Measurements from ENCODE around the gene CALML5.

DNA sequence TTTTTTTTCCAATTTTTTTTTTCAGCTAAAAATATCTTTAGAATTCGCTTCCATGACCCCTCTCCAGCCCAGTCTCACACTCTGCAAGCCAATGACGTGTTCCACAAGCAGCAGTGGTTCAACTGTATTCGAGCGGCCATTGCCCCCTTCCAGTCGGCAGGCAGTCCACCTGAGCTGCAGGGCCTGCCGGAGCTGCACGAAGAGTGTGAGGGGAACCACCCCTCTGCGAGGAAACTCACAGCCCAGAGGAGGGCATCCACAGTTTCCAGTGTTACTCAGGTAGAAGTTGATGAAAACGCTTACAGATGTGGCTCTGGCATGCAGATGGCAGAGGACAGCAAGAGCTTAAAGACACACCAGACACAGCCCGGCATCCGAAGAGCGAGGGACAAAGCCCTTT lies 42.8 kb downstream of the CALML5 start:
- TF ChIP-seq NFIC (IDR thresholded peaks at IDR 0.05; ENCODE audit: borderline replicate concordance) = no peak
- TF ChIP-seq SMC3 (IDR thresholded peaks at IDR 0.05; ENCODE audit: low read depth, low read length) = no peak
- no peak for TF ChIP-seq RAD21 (IDR thresholded peaks at IDR 0.05; ENCODE audit: low read length)
- TF ChIP-seq, protein P1, sequence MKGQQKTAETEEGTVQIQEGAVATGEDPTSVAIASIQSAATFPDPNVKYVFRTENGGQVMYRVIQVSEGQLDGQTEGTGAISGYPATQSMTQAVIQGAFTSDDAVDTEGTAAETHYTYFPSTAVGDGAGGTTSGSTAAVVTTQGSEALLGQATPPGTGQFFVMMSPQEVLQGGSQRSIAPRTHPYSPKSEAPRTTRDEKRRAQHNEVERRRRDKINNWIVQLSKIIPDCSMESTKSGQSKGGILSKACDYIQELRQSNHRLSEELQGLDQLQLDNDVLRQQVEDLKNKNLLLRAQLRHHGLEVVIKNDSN (IDR thresholded peaks at IDR 0.05; ENCODE audit: borderline replicate concordance, low read depth) = no peak
- TF ChIP-seq, protein P2, sequence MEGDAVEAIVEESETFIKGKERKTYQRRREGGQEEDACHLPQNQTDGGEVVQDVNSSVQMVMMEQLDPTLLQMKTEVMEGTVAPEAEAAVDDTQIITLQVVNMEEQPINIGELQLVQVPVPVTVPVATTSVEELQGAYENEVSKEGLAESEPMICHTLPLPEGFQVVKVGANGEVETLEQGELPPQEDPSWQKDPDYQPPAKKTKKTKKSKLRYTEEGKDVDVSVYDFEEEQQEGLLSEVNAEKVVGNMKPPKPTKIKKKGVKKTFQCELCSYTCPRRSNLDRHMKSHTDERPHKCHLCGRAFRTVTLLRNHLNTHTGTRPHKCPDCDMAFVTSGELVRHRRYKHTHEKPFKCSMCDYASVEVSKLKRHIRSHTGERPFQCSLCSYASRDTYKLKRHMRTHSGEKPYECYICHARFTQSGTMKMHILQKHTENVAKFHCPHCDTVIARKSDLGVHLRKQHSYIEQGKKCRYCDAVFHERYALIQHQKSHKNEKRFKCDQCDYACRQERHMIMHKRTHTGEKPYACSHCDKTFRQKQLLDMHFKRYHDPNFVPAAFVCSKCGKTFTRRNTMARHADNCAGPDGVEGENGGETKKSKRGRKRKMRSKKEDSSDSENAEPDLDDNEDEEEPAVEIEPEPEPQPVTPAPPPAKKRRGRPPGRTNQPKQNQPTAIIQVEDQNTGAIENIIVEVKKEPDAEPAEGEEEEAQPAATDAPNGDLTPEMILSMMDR (IDR thresholded peaks at IDR 0.05) = no peak
- TF ChIP-seq POLR2AphosphoS5 (IDR thresholded peaks at IDR 0.05; ENCODE audit: low read depth, low read length) = no peak
- no peak for TF ChIP-seq SIN3A (IDR thresholded peaks at IDR 0.05; ENCODE audit: borderline replicate concordance, low read depth, low read length)
- TF ChIP-seq CHD2 (IDR thresholded peaks at IDR 0.05; ENCODE audit: low read length, partially characterized antibody) = no peak
- TF ChIP-seq, protein P3, sequence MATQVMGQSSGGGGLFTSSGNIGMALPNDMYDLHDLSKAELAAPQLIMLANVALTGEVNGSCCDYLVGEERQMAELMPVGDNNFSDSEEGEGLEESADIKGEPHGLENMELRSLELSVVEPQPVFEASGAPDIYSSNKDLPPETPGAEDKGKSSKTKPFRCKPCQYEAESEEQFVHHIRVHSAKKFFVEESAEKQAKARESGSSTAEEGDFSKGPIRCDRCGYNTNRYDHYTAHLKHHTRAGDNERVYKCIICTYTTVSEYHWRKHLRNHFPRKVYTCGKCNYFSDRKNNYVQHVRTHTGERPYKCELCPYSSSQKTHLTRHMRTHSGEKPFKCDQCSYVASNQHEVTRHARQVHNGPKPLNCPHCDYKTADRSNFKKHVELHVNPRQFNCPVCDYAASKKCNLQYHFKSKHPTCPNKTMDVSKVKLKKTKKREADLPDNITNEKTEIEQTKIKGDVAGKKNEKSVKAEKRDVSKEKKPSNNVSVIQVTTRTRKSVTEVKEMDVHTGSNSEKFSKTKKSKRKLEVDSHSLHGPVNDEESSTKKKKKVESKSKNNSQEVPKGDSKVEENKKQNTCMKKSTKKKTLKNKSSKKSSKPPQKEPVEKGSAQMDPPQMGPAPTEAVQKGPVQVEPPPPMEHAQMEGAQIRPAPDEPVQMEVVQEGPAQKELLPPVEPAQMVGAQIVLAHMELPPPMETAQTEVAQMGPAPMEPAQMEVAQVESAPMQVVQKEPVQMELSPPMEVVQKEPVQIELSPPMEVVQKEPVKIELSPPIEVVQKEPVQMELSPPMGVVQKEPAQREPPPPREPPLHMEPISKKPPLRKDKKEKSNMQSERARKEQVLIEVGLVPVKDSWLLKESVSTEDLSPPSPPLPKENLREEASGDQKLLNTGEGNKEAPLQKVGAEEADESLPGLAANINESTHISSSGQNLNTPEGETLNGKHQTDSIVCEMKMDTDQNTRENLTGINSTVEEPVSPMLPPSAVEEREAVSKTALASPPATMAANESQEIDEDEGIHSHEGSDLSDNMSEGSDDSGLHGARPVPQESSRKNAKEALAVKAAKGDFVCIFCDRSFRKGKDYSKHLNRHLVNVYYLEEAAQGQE (IDR thresholded peaks at IDR 0.05; ENCODE audit: low read depth, low read length) = no peak
- no peak for TF ChIP-seq EZH2phosphoT487 (IDR thresholded peaks at IDR 0.05; ENCODE audit: borderline replicate concordance, low read depth)
- TF ChIP-seq EP300 (IDR thresholded peaks at IDR 0.05; ENCODE audit: borderline replicate concordance in 1 of 2, low read depth in 1 of 2, low read length in 1 of 2) = no peak
- TF ChIP-seq, protein P4, sequence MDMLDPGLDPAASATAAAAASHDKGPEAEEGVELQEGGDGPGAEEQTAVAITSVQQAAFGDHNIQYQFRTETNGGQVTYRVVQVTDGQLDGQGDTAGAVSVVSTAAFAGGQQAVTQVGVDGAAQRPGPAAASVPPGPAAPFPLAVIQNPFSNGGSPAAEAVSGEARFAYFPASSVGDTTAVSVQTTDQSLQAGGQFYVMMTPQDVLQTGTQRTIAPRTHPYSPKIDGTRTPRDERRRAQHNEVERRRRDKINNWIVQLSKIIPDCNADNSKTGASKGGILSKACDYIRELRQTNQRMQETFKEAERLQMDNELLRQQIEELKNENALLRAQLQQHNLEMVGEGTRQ (IDR thresholded peaks at IDR 0.05; ENCODE audit: borderline replicate concordance, low read depth, low read length) = no peak
- TF ChIP-seq YY1 (IDR thresholded peaks at IDR 0.05; ENCODE audit: low read depth) = no peak
- TF ChIP-seq RFX5 (IDR thresholded peaks at IDR 0.05; ENCODE audit: low read length) = no peak

All from SK-N-SH (cell line).